Neutrophil (primary cell): ENCODE measurements around the gene HSD17B12.

Experiments used
- H3K27ac ChIP-seq: fragments of 200-600 bp; sonication (generic); 2 replicates; pipeline ENCODE4 v1.5.1; 2016; ENCODE audit warnings: mild to moderate bottlenecking, moderate library complexity
- H3K27me3 ChIP-seq: fragments of 200-600 bp; sonication (generic); 2 replicates; pipeline ENCODE4 v1.6.0; 2016; ENCODE audit warnings: mild to moderate bottlenecking
- H3K36me3 ChIP-seq: fragments of 200-600 bp; sonication (generic); 2 replicates; pipeline ENCODE4 v1.5.1; 2017
- H3K4me1 ChIP-seq, 2 experiments: fragments of 200-600 bp in 1 of 2; sonication (generic) in 1 of 2; 1 replicate in 1 of 2; 2 replicates in 1 of 2; pipeline versions ENCODE4 v1.5.1 to v1.6.1; 2013 to 2016; ENCODE audit warnings: low read depth in 1 of 2, low read length in 1 of 2, mild to moderate bottlenecking in 1 of 2, moderate library complexity in 1 of 2; ENCODE audit not compliant: control insufficient read depth in 1 of 2, insufficient read depth in 1 of 2
- H3K4me3 ChIP-seq, 2 experiments: fragments of 200-600 bp in 1 of 2; sonication (generic) in 1 of 2; 1 replicate in 1 of 2; 2 replicates in 1 of 2; pipeline ENCODE4 v1.5.1; 2013 to 2016; ENCODE audit warnings: low read depth in 1 of 2, low read length in 1 of 2, mild to moderate bottlenecking in 1 of 2, moderate library complexity in 1 of 2
- H3K9me3 ChIP-seq: fragments of 200-600 bp; sonication (generic); 2 replicates; pipeline ENCODE4 v1.5.1; 2016
- TF ChIP-seq, protein P1 (sequence below): fragments of 200-600 bp; sonication (generic); IDR thresholded peaks from 2 replicates; pipeline ENCODE4 v1.5.1; 2016; ENCODE audit warnings: antibody characterized with exemption

The HSD17B12 gene

DNA sequence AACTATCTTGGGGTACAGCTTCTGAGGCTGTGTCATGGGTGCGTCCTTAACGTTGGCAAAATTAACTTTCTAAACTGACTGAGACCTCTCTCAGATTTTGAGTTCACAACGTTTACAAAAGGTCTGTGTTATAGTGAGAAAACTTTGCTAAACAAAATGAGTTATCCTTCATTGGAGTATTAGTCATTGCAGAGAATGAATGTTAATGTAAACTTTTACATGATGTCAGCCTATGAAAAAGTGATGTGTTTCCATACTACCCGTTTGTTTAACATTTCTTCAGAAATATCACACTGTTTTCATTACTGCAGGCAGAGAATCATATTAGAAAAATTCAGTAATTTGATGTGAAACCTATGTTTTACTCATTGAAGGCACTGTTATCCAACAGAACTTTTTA is 32.1 kb downstream of the HSD17B12 start:
- no peaks in the 10 kb centered on the region for H3K4me1 ChIP-seq
- no peaks in the 10 kb centered on the region for H3K9me3 ChIP-seq
- TF ChIP-seq, protein P1, sequence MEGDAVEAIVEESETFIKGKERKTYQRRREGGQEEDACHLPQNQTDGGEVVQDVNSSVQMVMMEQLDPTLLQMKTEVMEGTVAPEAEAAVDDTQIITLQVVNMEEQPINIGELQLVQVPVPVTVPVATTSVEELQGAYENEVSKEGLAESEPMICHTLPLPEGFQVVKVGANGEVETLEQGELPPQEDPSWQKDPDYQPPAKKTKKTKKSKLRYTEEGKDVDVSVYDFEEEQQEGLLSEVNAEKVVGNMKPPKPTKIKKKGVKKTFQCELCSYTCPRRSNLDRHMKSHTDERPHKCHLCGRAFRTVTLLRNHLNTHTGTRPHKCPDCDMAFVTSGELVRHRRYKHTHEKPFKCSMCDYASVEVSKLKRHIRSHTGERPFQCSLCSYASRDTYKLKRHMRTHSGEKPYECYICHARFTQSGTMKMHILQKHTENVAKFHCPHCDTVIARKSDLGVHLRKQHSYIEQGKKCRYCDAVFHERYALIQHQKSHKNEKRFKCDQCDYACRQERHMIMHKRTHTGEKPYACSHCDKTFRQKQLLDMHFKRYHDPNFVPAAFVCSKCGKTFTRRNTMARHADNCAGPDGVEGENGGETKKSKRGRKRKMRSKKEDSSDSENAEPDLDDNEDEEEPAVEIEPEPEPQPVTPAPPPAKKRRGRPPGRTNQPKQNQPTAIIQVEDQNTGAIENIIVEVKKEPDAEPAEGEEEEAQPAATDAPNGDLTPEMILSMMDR = no peak
- H3K27me3 ChIP-seq = no peaks in the 10 kb centered on the region
- H3K27ac ChIP-seq = no peak overlapping the region
- no peak overlapping the region for H3K4me3 ChIP-seq
- H3K36me3 ChIP-seq = no peaks in the 10 kb centered on the region

DNA sequence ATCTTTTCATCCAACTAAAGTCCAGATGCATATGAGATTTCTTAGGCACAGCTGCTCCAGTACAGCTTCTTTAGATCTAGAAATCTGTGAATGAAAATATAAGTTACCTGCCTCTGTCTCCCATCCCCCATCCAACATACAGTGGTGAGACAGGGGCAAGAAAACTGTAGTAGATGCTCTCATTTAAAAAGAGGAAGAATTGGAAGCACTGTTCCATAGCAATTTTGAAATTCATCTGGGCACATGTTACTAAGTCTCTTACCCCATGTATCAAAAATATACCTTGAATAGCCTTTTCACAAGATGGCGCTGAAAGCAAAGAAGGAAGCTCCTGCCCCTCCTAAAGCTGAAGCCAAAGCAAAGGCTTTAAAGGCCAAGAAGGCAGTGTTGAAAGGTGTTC is 37.8 kb downstream of the HSD17B12 start:
- Histone ChIP-seq H3K9me3 (no peaks in the 10 kb centered on the region), H3K4me3 (no peak overlapping the region), H3K27me3 (no peaks in the 10 kb centered on the region), H3K4me1 (peaks cover 24 to 34% of the 10 kb centered on the region in 2 experiments), H3K27ac (no peak overlapping the region), H3K36me3 (no peaks in the 10 kb centered on the region)
- TF ChIP-seq, protein P1 = no peak

DNA sequence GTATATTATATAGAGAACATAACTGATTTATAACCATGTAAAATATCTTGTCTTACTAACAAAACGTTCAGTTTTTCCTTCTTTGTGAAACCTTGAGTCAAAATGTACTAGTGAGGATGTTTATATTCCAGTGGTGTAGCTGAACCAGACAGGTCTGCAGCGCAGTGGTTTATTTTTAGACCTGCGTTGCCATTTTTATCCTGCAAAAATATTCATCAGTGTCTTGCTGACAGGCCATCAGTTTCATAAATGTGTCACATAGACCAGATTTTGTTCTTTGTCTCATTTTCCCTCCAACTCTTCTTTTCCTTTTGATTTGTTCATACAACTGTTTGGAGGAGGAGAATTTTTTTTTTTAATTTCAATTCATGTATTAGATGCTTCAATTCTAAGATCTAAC is 43.1 kb downstream of the HSD17B12 start:
- Histone ChIP-seq H3K27ac (no peak overlapping the region), H3K27me3 (no peaks in the 10 kb centered on the region), H3K36me3 (no peaks in the 10 kb centered on the region), H3K9me3 (no peaks in the 10 kb centered on the region), H3K4me3 (no peak overlapping the region), H3K4me1 (peaks cover 24 to 34% of the 10 kb centered on the region in 2 experiments)
- TF ChIP-seq, protein P1 = no peak

DNA sequence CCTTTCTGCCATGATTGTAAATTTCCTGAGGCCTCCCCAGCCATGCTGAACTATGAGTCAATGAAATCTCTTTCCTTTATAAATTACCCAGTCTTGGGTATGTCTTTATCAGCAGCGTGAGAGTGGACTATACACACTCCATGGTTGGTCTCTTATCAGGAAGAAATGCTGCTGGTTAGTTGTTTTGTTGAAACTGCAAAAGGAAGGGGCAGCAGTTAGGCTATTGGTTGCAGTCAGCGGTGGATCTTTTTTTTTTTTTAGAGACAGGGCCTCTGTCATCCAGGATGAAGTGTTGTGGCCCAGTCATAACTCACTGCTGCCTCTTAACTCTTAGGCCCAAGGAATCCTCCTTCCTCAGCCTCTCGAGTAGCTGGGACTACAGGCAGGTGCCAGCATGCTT is 51.7 kb downstream of the HSD17B12 start:
- Histone ChIP-seq H3K9me3 (no peaks in the 10 kb centered on the region), H3K27ac (no peak overlapping the region), H3K4me3 (no peak overlapping the region), H3K36me3 (no peaks in the 10 kb centered on the region), H3K4me1 (peaks cover 0 to 10% of the 10 kb centered on the region in 2 experiments), H3K27me3 (no peaks in the 10 kb centered on the region)
- TF ChIP-seq, protein P1 = no peak

DNA sequence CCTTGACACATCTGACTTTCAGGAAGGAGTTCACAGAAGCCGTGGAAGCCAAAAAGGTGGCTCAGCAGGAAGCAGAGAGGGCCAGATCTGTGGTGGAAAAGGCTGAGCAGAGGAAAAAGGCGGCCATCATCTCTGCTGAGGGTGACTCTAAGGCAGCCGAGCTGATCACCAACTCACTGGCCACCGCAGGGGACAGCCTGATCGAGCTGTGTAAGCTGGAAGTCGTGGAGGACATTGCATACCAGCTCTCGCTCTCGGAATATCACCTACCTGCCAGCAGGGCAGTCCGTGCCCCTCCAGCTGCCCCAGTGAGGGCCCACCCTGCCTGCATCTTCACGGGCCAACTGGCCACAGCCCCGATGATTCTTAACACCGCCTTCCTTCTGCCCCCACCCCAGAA is 53.7 kb downstream of the HSD17B12 start:
- H3K4me3 ChIP-seq = no peak overlapping the region
- H3K27me3 ChIP-seq = no peaks in the 10 kb centered on the region
- H3K27ac ChIP-seq = no peak overlapping the region
- TF ChIP-seq, protein P1 = no peak
- no peaks in the 10 kb centered on the region for H3K36me3 ChIP-seq
- peaks cover 8 to 22% of the 10 kb centered on the region in 2 experiments for H3K4me1 ChIP-seq
- no peaks in the 10 kb centered on the region for H3K9me3 ChIP-seq

DNA sequence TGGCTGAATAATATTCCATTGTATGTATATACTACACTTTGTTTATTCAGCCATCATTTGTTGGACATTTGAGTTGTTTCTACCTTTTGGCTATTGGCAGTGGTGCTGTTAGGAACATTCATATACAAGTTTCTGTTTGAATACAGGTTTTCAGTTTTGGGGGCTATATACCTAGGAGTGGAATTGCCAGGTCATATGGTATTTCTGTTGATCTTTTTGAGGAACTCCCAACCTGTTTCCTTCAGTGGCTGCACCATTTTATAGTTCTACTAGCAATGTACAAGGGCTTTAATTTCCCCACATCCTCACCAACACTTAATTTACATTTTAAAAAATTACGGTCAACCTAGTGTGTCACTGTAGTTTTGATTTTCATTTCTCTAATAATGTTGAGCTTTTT is 54.6 kb downstream of the HSD17B12 start:
- Histone ChIP-seq H3K4me3 (no peak overlapping the region), H3K27me3 (no peaks in the 10 kb centered on the region), H3K36me3 (no peaks in the 10 kb centered on the region), H3K9me3 (no peaks in the 10 kb centered on the region), H3K4me1 (peaks cover 8 to 29% of the 10 kb centered on the region in 2 experiments), H3K27ac (no peak overlapping the region)
- TF ChIP-seq, protein P1 = no peak
